Cardiac muscle cell (in vitro differentiated cells and primary cell): ENCODE results near the gene CTDSP1. TPM values are rescaled to one million over a fixed set of nuclear protein-coding genes. Genes with fewer than 3 reads are reported as not detected.

Experiments used
- DNase-seq, 2 donors: peaks; one replicate each; pipeline versions ENCODE4 v3.0.0 to v3.0.0-alpha.2; 2010 to 2017; ENCODE audit warnings: low read depth in 1 of 2, low spot score in 1 of 2
- H3K27ac ChIP-seq: fragments of 200-600 bp; sonication (generic); 2 replicates; pipeline ENCODE4 v1.5.1; 2016
- H3K27me3 ChIP-seq: fragments of 200-600 bp; sonication (generic); 2 replicates; pipeline ENCODE4 v1.6.0; 2016; ENCODE audit warnings: control low read depth
- H3K36me3 ChIP-seq: fragments of 200-600 bp; sonication (generic); 2 replicates; pipeline ENCODE4 v1.5.1; 2016; ENCODE audit warnings: control low read depth
- H3K4me1 ChIP-seq: fragments of 200-600 bp; sonication (generic); 2 replicates; pipeline ENCODE4 v1.8.1; 2017; ENCODE audit warnings: low read depth, mild to moderate bottlenecking, mixed run types
- H3K4me3 ChIP-seq: fragments of 200-600 bp; sonication (generic); 2 replicates; pipeline ENCODE4 v1.5.1; 2016; ENCODE audit warnings: mild to moderate bottlenecking
- H3K9me3 ChIP-seq: fragments of 200-600 bp; sonication (generic); 2 replicates; pipeline ENCODE4 v1.5.1; 2017; ENCODE audit warnings: low read depth, mild to moderate bottlenecking, control low read depth
- CTCF ChIP-seq: IDR thresholded peaks from 2 replicates; pipeline ENCODE4 v1.5.1; 2012; ENCODE audit warnings: low read depth, mild to moderate bottlenecking, low read length
- polyA plus RNA-seq: library from polyadenylated mRNA; unstranded; fragments of >200 nt; fragmentation: Nextera tagmentation; extraction: Ambion mirVana; gene quantifications from 2 replicates; pipeline ENCODE4 v1.2.1, GENCODE V29; 2016
- total RNA-seq: library from RNA; depleted of rRNA; stranded (reverse); fragments of >200 nt; gene quantifications from 2 replicates; pipeline ENCODE4 v1.2.3, GENCODE V29; 2016

Gene CTDSP1
- total and polyA plus RNA-seq, 2 experiments from 2014 or later, result 35.5 to 147 TPM

- Histone ChIP-seq H3K27me3 (no peaks in the 10 kb centered on the region), H3K36me3 (no peaks in the 10 kb centered on the region), H3K27ac (no peak overlapping the region), H3K9me3 (no peaks in the 10 kb centered on the region), H3K4me1 (peaks cover 3% of the 10 kb centered on the region), H3K4me3 (no peak overlapping the region)
- no peak for DNase-seq
- no peak for TF ChIP-seq CTCF
These were observed 37.1 kb upstream of the CTDSP1 start for GRCh38 chr2:218362606-218363005.

- Histone ChIP-seq H3K4me3 (no peak overlapping the region), H3K36me3 (no peaks in the 10 kb centered on the region)
These were observed 35.9 kb upstream of the CTDSP1 start for GRCh38 chr2:218363736-218364135.

GRCh38 chr2:218364196-218364595, 35.5 kb upstream of the CTDSP1 start:
- DNase-seq, result no peak
- Histone ChIP-seq H3K36me3 (no peaks in the 10 kb centered on the region), H3K27ac (no peak overlapping the region), H3K4me3 (no peak overlapping the region), H3K27me3 (no peaks in the 10 kb centered on the region), H3K9me3 (no peaks in the 10 kb centered on the region), H3K4me1 (no peaks in the 10 kb centered on the region)
- TF ChIP-seq CTCF, result no peak

More at GRCh38 chr2:218363736-218364135, 35.9 kb upstream of the CTDSP1 start:
- no peak for DNase-seq
- Histone ChIP-seq H3K27ac (no peak overlapping the region), H3K4me1 (no peaks in the 10 kb centered on the region), H3K27me3 (no peaks in the 10 kb centered on the region), H3K9me3 (no peaks in the 10 kb centered on the region)
- no peak for TF ChIP-seq CTCF

- H3K4me1 ChIP-seq, result no peaks in the 10 kb centered on the region
- no peak overlapping the region for H3K27ac ChIP-seq
- H3K36me3 ChIP-seq, result no peaks in the 10 kb centered on the region
- DNase-seq, result no peak
- no peaks in the 10 kb centered on the region for H3K27me3 ChIP-seq
- no peak overlapping the region for H3K4me3 ChIP-seq
- TF ChIP-seq CTCF, result no peak
- no peaks in the 10 kb centered on the region for H3K9me3 ChIP-seq
These were observed 32.9 kb upstream of the CTDSP1 start for GRCh38 chr2:218366621-218367414.

- no peaks in the 10 kb centered on the region for H3K27me3 ChIP-seq
- H3K36me3 ChIP-seq, result no peaks in the 10 kb centered on the region
- peak overlapping the region; percentile 25 for H3K27ac ChIP-seq
These were observed 32.1 kb upstream of the CTDSP1 start for GRCh38 chr2:218367415-218368149.

More at GRCh38 chr2:218367415-218368149, 32.1 kb upstream of the CTDSP1 start:
- Histone ChIP-seq H3K4me1 (no peaks in the 10 kb centered on the region), H3K9me3 (no peaks in the 10 kb centered on the region), H3K4me3 (peak overlapping the region; percentile 13)
- peak; percentile 86 to 87 for DNase-seq
- no peak for TF ChIP-seq CTCF
